DMS153 treated with DMSO at 0.1 percent for 48 hours (cell line): Measurements from ENCODE around the gene HK3.

Source experiments
- DNase-seq: peaks from one replicate; lab custom pipeline; 2025; ENCODE audit not compliant: unreplicated experiment; lab: John Stamatoyannopoulos, UW

The HK3 gene

DNA sequence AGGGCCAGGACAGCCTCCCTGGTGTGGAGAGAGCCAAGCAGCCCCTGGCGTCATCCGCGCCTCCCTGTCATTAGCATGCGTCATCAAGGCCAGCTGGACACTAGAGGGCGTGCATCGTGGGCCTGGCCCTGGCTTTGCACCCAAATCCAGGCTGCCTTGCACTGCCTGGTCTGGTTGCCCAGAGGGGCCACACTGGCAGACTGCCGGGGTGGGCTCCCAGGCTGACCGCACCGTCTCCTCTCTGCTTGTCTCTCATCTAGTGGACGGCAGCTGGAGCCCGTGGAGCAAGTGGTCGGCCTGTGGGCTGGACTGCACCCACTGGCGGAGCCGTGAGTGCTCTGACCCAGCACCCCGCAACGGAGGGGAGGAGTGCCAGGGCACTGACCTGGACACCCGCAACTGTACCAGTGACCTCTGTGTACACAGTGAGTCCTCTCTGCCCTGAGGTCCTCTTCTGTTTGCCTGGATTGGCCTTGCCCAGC is 29.0 kb downstream of the HK3 start:
- DNase-seq: no peak

DNA sequence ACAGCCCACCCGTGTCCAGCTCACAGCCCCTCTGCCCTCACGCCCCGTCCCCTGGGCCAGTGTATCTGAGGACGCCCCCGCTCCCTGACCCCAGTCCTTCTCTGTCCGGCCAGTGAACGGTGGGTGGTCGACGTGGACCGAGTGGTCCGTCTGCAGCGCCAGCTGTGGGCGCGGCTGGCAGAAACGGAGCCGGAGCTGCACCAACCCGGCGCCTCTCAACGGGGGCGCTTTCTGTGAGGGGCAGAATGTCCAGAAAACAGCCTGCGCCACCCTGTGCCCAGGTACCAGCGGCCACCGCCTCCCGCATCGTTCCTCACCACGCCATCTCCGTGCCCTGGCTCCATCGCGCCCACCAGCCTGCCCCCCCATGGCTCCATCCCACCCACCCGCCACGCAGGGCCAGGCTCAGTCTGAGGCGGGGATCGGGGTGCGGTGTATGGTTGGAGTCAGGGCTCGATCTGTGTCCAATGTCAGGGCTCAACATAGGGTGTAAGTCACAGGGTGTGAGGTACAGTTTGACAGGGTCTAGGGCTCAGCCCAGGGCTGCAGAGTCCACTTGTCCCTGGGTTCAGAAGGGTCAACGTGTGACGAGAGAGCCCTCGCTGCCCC is 29.5 kb downstream of the HK3 start:
- no peak for DNase-seq

DNA sequence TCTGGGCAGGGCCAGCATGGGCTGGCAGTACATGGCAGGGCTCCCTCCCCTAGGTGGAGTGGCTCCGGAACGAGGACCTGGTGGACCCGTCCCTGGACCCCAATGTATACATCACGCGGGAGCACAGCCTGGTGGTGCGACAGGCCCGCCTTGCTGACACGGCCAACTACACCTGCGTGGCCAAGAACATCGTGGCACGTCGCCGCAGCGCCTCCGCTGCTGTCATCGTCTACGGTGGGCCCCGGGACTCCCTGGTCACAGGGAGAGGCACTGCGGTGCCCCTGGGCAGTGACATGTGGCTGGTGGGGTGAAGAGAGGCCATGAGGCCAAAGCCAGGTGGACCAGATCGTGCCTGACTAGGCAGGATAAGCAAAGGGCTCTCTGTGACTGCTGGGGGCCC is 30.4 kb downstream of the HK3 start:
- DNase-seq: no peak

DNA sequence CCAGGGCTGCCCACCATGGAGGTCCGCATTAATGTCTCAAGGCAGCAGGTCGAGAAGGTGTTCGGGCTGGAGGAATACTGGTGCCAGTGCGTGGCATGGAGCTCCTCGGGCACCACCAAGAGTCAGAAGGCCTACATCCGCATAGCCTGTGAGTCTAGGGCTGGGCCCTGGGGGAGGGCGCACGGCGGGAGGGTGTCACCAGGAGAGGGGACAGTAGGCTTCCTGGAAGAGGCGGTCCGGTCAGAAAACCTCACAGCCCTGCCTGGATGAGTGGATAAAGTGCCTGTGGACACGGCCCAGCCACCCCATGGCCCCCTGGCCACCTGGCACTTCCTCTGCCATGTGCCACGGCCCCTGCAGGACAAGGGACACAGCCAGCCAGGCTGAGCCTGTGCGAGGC is 31.0 kb downstream of the HK3 start:
- no peak for DNase-seq

DNA sequence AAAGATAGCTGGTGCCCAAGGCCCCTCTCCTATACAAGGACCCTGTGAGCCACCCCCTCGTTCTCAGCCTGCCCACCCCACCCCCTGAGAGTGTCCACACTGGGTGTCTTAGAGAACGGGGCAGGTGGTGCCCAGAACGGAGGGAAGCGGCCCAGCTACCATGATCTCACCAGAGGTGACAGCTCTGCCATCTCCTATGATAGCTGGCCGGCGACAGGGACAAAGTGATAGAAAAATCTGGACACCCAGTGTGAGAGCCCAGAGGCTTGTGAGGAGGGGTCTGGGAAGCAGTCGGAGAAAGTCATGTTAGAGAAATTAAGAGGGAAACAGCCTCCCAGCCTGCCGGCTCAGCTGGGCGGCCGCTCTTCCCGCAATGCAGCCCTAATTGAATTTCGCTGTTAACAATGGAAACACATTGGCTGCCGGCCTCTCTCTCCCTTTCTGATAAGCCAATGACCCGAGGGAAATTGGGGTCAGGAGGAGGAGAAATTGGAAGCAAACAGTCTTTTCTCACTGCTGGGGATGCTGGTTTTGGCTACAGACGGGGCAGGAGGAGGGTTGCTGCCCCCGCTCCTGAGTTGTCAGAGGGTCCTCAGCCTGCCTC is 32.3 kb downstream of the HK3 start:
- DNase-seq: no peak

DNA sequence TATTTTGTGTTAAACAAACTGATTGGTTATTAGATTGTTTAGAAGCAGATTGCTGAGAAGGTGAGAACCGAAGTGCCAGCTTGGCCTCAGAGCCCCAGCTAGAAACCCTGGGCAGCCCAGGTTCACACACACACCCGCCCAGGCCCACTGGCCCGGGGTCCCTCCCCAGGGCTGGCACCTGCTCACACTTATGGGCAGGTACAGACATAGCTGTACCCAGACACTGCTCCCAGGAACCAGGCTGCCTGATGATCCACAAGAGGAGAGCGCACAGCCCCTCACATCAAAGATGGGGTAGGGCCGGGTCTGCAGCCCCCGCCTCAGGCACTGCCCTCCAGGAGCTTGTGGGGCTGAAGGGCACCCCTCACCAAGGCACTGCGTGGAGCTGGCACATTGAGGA is 33.2 kb downstream of the HK3 start:
- no peak for DNase-seq

DNA sequence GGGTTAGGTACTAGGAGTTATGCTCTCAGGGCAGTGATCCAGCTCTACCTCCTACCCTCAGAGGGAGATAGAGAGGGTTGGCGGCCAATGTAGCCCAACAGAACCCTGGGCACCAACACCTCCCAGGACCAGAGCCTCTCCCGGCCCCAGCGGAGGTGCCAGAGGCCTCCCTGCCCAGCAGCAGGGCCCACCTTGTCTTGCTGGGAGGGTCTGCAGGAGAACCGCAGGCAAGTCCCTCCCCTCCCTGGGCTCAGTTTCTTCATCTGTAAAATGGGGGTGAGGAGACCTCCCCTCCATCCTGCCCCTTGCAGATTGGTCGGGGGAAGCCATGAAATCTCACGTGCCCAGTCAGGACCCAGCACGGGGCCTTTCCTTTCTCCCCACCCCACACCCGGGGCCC is 34.4 kb downstream of the HK3 start:
- no peak for DNase-seq

DNA sequence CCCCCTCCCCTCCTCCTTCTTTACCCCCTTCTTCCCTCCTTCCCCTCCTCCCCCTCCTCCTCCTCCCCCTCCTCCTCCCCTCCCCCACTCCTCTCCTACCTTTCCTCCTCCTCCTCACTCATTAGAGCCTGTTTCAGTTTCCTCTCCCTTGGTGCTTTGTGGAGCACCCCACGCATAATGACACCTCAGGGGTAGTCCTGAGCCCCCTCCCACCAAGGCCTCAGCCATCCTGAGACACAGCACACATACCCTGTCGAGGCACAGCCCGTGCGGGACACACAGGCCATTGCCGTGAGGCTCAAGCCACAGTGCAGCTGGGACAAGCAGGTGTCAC is 35.4 kb downstream of the HK3 start:
- DNase-seq: no peak

DNA sequence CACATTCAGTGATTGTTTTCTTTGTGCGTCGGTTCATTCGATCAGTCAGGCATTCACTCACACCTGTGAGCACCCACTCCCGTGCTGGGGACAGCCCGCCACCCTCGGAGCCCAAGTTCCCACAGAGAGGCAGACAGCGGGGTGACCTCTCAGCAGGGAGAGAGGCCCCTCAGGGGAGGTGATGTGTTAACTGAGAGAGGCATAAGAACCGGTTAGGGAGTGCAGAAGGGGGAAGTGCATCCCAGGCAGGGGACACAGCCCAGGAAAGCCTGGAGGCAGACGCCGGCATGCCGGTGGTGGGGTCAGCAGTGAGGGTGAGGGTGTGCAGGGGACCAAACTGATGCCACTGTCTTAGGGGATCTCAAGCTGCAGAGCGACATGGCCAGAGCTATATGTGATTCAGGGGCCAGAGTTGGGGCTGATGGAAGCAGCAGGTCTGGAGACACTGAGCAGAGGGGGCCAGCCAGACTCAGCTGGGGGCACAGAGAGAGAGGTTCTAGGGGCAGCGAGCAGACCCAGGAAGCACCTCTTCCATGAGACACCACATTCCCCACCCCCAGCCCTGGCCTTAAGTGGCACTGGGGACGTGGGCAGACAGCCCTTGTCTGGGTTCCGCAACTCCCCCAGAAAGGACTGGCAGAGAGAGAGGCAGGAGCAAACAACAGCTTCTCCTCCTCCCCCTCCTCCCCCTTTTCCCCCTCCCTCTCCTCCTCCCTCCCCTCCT is 35.9 kb downstream of the HK3 start:
- DNase-seq: no peak

DNA sequence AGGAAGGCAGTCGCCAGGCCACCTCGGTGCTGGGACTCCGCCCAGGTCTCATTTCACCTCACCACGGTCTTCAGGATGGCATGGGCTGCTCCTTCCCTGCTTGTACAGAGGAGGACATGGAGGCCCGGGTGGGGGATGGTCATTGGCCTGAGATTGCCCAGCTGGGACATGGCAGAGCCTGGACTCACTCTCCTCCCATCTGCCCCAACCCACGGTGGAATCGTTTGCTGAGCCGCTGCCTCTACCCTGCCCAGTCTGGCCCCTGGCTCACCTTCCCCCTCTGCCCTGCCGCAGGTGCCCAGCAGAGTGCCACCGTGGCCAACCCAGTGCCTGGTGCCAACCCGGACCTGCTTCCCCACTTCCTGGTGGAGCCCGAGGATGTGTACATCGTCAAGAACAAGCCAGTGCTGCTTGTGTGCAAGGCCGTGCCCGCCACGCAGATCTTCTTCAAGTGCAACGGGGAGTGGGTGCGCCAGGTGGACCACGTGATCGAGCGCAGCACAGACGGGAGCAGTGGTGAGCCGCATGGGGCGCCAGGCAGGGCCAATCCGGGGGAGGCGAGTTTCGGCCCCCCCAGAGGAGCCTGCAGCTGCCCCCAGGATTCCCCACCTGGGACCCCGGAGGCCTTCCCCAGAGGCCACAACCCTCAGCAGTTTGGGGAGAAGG is 36.7 kb downstream of the HK3 start:
- DNase-seq: no peak

DNA sequence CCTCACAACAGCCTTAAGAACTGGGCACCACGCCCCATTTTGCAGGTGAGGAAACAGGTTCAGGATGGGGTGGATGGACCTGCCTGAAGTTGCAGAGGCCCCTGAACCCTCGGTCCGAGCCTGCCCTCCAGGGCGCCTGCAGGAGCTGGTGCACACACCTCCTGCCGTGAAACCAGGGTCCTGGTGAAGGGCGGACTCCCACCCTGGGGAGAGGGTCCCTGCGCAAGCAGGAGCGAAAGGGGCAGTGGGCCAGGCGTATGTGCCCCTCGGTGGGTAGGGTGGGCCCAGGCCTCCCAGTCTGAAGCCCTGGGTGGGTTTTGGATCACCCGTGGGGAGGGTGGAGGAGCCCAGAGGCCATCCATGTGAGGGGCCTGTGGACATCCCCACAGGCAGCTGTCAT is 37.9 kb downstream of the HK3 start:
- no peak for DNase-seq

DNA sequence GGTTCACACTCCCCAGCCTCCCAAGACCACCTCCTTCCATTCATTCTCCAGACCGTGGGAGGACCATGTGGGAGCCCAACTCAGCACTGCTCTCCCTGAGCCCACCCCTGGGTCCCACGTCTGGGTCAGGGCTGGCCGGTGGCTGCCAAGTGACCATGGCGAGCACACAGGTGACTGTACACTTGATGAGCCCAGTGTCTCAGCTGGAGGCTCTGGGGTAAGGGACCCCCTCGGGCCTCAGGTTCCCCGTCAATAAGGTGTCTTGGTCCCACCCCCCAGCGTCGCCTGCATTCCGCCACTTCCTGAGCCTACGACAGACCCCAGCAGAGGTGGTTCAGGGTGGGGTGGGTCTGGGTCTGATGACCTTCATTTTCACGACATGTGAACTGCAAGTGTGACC is 38.8 kb downstream of the HK3 start:
- DNase-seq: no peak

DNA sequence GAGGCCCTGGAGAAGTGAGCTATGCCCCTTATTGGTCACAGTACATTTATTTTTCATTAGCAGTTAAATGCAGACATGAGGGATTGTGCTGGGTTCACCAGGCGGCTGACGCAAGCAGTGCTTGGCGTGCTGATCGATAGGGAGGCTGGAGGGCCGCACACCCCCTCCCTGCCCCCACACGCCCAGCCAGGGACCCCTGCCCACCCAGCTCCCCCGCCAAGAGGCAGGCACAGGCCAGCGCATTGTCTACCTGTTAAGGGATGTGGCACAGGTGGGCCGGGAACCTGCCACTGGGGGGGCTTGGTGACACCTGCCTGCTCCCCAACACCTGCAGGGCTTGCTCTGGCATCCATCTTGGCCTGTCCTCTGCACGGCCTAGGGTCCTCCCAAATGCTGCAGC is 39.2 kb downstream of the HK3 start:
- no peak for DNase-seq

DNA sequence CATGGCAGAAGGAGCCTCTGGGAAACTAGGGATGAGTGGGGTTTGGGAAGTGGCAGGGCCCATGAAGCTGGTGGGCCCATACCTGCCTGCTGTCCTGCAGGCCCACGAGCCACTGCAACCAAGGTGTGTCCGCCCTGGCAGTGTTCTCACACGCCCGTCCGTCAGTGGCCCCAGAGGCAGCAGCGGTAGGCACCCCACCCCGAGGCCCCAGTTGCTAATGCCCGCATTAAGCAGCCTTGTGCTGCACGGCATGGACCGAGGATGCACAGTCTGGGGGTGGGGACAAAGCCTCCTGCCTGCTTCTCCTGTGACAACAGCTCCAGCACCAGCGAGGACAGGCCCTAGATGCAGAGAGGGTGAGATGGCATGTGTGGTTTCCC is 41.3 kb downstream of the HK3 start:
- DNase-seq: no peak

DNA sequence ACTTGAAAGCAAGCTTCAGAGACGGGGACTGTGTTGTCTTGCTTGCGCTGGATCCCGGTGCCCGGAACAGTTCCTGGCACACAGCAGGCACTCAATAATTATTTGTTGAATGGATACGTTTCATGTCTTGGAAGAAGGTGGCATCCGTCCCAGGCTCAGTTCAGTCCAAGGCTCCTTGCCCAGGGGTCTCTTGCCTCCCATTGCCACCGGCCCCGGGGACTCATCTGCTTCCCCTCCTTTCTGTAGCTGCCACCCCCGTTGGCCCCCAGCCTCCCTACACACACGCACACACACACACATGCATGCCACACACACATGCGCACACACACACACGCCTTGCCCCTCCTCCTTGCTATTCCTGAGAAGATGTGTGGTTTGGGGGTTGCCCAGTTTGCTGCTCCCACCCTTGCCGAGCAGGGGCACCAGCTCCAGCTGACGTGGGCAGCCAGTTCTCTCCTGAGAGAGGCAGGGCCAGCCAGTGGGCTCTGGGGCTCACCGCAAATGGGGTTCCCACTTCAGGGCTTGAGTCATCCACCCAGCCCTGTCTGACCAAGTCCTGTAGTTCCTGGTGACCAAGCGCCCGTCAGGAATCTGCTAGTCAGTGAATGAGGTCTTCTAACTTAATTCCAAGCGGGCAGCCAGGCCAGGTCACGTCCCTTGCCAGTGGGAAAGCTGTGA is 41.8 kb downstream of the HK3 start:
- no peak for DNase-seq

DNA sequence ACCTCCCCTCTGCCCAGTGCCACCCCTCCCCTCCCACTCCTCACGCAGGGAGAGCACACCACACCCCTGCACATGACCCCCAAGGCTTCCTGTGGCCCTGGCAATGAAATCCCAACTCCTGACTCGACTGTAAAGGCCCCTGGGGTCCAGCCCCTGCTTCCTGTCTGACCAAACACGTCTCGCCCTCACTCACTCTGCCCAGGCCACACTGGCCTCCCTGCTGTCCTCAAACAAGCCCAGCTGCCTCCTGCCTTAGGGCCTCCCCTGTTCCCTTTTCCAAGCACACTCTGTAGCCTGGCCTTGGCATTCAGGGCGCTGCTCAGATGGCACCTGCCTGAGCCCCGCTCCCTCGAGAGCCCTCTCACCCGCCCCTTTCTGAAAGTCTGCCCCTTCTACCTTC is 42.4 kb downstream of the HK3 start:
- no peak for DNase-seq

DNA sequence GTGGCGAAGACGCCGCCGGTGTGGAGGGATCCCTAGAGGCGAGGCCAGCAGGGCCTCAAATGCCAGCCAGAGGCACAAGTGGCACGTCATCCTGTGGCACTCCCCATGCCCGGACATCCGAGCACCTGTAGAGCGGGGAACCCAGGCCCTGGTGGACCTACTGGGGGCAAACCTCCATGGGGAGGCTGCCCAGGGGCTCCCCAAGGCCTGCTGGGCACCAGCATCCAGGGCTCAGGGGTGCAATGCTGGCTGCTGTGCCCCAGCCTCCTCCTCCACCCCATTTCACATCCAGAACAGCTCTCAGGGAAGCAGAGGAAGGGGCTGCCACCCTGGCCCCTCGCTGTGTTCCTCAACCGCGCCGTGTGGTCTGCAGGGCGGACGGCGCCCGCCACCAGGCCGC is 43.5 kb downstream of the HK3 start:
- DNase-seq: no peak

DNA sequence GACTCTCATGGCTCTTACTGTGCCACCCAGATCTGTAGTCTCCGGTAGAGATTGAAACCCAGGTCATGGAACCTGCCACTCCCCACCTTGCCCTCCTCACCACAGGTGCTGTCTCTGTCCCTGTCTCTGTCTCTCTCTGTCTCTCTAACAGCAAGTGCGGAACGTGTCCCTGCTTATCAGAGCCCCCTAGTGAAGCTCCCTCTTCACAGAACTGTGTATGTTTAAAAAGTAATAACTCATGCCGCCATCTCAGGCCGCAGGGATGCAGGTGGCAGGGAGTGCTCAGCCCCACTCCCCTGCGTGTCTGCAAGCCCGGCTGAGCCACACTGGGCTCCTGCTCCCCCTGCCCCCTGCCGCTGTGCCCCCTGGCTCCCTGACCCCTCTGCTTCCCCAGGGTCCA is 45.0 kb downstream of the HK3 start:
- DNase-seq: no peak

DNA sequence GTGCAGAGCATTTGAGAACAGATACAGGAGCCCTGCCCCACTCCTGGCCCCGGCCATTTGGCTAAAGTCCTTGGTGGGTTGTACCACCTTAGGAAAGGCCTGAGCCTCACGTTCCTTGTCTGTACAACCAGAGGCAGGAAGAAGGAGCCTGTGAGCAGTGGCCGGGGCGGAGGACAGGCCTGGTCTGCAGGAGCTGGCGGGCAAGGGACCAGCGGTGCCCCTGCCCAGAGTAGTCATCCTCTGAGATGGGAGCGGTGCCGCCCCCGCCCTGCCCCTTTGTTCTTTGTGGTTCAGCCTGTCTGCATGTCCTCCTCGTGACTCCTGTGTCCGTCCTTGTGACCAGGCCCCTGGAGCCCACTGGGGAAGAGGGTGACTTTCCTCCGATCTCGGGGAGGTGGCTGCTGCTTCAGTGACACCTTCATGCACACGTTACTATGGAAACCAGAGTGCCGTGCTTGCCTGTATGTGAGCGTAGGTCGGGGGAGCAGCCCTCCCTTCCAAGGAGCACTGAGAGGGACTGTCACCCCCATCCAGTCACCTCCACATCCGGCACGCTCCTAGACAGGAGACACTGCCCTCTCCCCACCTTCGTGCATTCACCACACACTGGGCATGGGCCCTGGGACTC is 45.9 kb downstream of the HK3 start:
- DNase-seq: no peak

DNA sequence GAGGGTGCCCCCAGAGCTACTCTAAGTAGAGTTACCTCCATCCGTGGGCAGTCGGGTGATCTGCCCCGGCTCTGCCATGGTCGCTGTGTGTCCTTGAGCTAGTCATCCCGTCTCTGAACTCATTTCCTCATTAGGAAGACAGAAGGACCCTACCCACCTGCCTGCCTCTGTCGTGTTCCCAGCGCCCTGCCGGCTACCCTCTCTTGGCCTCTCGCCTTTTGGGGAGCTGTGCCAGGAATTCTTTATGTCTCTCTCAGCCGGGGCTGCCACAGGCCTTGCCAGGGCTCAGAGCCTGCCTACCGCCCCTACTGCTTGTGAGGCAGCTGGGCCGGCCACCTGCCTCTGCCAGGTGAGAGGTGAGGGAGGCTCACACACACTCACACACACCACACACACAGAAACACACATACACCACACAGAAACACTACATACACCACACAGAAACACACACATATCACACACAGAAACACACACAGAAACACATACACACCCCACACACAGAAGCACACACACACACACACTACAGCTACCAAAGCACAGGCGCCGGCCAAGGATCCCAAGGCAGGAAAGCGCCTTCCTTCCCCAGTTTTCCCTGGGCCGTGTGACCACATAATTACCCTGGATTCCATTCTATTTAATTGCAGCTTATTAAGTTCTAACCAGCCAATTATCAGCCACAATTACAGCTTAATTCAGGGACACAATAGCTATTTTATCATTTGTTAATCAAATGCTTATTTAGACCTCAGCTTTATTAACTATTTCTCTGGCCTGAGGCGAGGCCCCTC is 47.1 kb downstream of the HK3 start:
- DNase-seq: no peak
